ENCODE results near the gene PANK4.

The PANK4 gene

GRCh38 chr1:2512862-2513421 is 13.5 kb downstream of the PANK4 start:
- no peak for DNase-seq (ENCODE audit: low spot score)

- DNase-seq (ENCODE audit: low spot score): no peak
Observed at GRCh38 chr1:2510366-2511155, 15.8 kb downstream of the PANK4 start.

- DNase-seq (ENCODE audit: low spot score): no peak
Observed at GRCh38 chr1:2509589-2509988, 16.8 kb downstream of the PANK4 start.

- no peak for DNase-seq (ENCODE audit: low spot score)
Observed at GRCh38 chr1:2508751-2509150, 17.6 kb downstream of the PANK4 start.

- DNase-seq (ENCODE audit: low spot score): no peak
Observed at GRCh38 chr1:2508180-2508579, 18.2 kb downstream of the PANK4 start.

- no peak for DNase-seq (ENCODE audit: low spot score)
Observed at GRCh38 chr1:2507744-2508155, 18.6 kb downstream of the PANK4 start.

- DNase-seq (ENCODE audit: low spot score): no peak
Observed at GRCh38 chr1:2506901-2507565, 19.4 kb downstream of the PANK4 start.

GRCh38 chr1:2506007-2506860 is 20.2 kb downstream of the PANK4 start:
- no peak for DNase-seq (ENCODE audit: low spot score)

- no peak for DNase-seq (ENCODE audit: low spot score)
Observed at GRCh38 chr1:2505461-2505994, 20.9 kb downstream of the PANK4 start.

- DNase-seq (ENCODE audit: low spot score): no peak
Observed at GRCh38 chr1:2504949-2505272, 21.5 kb downstream of the PANK4 start.

- no peak for DNase-seq (ENCODE audit: low spot score)
Observed at GRCh38 chr1:2504225-2504948, 22.0 kb downstream of the PANK4 start.

- no peak for DNase-seq (ENCODE audit: low spot score)
Observed at GRCh38 chr1:2503554-2504224, 22.7 kb downstream of the PANK4 start.

GRCh38 chr1:2502661-2503553 is 23.5 kb downstream of the PANK4 start:
- DNase-seq (ENCODE audit: low spot score): no peak

GRCh38 chr1:2502210-2502609 is 24.2 kb downstream of the PANK4 start:
- no peak for DNase-seq (ENCODE audit: low spot score)

- DNase-seq (ENCODE audit: low spot score): no peak
Observed at GRCh38 chr1:2501820-2502119, 24.6 kb downstream of the PANK4 start.

GRCh38 chr1:2501041-2501819 is 25.2 kb downstream of the PANK4 start:
- no peak for DNase-seq (ENCODE audit: low spot score)

GRCh38 chr1:2499986-2500596 is 26.3 kb downstream of the PANK4 start:
- DNase-seq (ENCODE audit: low spot score): no peak

GRCh38 chr1:2499260-2499659 is 27.1 kb downstream of the PANK4 start:
- DNase-seq (ENCODE audit: low spot score): no peak

- DNase-seq (ENCODE audit: low spot score): no peak
Observed at GRCh38 chr1:2498648-2499047, 27.7 kb downstream of the PANK4 start.
